SJCRH30 (cell line): ENCODE results near the gene PDCD10. TPM values are rescaled to one million over a fixed set of nuclear protein-coding genes. Genes with fewer than 3 reads are reported as not detected.

Source experiments
- DNase-seq, 2 experiments: peaks; one replicate each; pipeline ENCODE4 v3.0.0-alpha.2; 2015 to 2020
- H3K27ac ChIP-seq: fragments of 250-450 bp; sonication (Bioruptor Pico); 2 replicates; pipeline ENCODE4 v1.5.1; 2020; ENCODE audit warnings: mild to moderate bottlenecking, moderate library complexity
- H3K27me3 ChIP-seq: fragments of 250-450 bp; sonication (Bioruptor Pico); 2 replicates; pipeline ENCODE4 v1.5.1; 2020; ENCODE audit warnings: mild to moderate bottlenecking, moderate library complexity
- H3K36me3 ChIP-seq: fragments of 250-450 bp; sonication (Bioruptor Pico); 2 replicates; pipeline ENCODE4 v1.5.1; 2020; ENCODE audit warnings: mild to moderate bottlenecking, moderate library complexity
- H3K4me1 ChIP-seq: fragments of 250-450 bp; sonication (Bioruptor Pico); 2 replicates; pipeline ENCODE4 v1.5.1; 2020; ENCODE audit warnings: mild to moderate bottlenecking, moderate library complexity
- H3K4me3 ChIP-seq: fragments of 250-450 bp; sonication (Bioruptor Pico); 2 replicates; pipeline ENCODE4 v1.5.1; 2020; ENCODE audit warnings: mild to moderate bottlenecking, moderate library complexity
- H3K9me3 ChIP-seq: fragments of 250-450 bp; sonication (Bioruptor Pico); replicated peaks from 2 replicates; pipeline ENCODE4 v1.5.1; 2020; ENCODE audit warnings: mild to moderate bottlenecking, moderate library complexity
- total RNA-seq: library from RNA; depleted of rRNA; stranded (reverse); fragments of >200 nt; shearing (Covaris generic); gene quantifications from 2 replicates; pipeline ENCODE4 v1.2.3, GENCODE V29; 2014; rRNA removed

Gene PDCD10
- 49.7 and 55.4 TPM in 2 replicates for total RNA-seq

GRCh38 chr3:167734498-167735232, at the start of gene PDCD10:
TSS of gene PDCD10 (minus strand) at chr3:167734892. CDS start at chr3:167720157, 14,735 bp downstream.
- H3K36me3 ChIP-seq = no peaks in the 10 kb centered on the region
- no peaks in the 10 kb centered on the region for H3K9me3 ChIP-seq
- peak within 1 kb of the TSS; percentile 83 for H3K27ac ChIP-seq
- peak within 1 kb of the TSS; percentile 74 for H3K4me3 ChIP-seq
- no peaks in the 10 kb centered on the region for H3K27me3 ChIP-seq
- 0 out of 2 replicates have a peak, but pooled peaks cover 2% of the 10 kb centered on the region for H3K4me1 ChIP-seq
- DNase-seq = peak; percentile 96 to 97

DNA sequence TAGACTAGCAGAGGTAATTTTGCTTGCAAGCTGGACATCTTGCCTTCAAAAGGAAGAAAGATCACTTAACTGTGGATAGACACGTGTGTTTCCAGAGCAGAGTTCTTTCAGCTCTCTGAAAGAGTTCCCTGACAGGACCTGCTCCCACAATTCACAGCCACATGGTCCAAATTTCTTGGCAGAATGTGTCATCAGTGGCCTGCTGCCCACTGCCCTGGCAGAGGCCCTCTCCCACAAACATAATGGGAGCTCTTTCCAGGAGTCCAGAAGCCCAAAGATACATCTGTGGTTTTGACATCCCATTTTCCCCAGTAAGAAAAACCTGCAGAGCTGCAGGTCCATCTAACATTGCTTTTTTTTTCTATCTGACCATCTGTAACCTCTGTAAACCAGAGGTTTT, 49.1 kb upstream of the PDCD10 start:
- Histone ChIP-seq H3K4me1 (no peaks in the 10 kb centered on the region), H3K9me3 (no peaks in the 10 kb centered on the region), H3K36me3 (no peaks in the 10 kb centered on the region), H3K27me3 (no peaks in the 10 kb centered on the region), H3K27ac (no peak overlapping the region), H3K4me3 (no peak overlapping the region)
- no peak for DNase-seq

DNA sequence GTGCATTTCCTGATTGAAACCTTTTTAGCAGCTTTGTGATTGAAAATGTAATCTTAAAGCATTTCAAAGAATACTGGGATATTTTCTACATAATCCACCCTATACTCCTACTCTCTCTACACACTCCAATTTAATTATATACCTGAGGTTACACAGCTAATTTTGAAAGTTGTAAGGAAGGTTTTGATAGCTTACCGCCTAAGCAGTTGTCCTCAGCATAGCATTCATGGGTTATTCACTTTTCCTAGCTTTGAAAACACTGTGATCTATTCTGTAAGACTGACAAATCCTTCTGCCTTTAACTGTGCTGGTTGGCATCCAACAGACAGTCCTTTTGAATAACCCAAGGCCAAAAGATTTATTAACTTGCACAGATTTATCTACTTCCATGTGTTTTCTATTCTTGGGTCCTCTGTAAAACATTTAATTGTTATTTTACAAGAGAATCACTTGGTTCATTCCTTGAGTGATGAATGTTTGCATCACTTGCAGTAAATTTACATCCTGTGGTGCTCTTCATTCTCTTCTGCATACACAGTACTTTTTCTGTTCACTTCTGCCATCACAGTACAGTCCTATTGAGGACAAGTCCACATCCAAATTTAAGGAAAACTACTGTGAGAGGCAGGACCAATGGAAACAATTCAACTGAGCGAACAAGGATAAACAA, 45.7 kb upstream of the PDCD10 start:
- DNase-seq = no peak
- H3K4me3 ChIP-seq = no peak overlapping the region
- H3K9me3 ChIP-seq = no peaks in the 10 kb centered on the region
- H3K27me3 ChIP-seq = no peaks in the 10 kb centered on the region
- no peak overlapping the region for H3K27ac ChIP-seq
- no peaks in the 10 kb centered on the region for H3K4me1 ChIP-seq
- no peaks in the 10 kb centered on the region for H3K36me3 ChIP-seq

- no peak overlapping the region for H3K4me3 ChIP-seq
- H3K36me3 ChIP-seq = no peaks in the 10 kb centered on the region
- no peak for DNase-seq
- H3K9me3 ChIP-seq = no peaks in the 10 kb centered on the region
- H3K4me1 ChIP-seq = no peaks in the 10 kb centered on the region
- H3K27me3 ChIP-seq = no peaks in the 10 kb centered on the region
- H3K27ac ChIP-seq = no peak overlapping the region
Observed at GRCh38 chr3:167777356-167777755, 42.7 kb upstream of the PDCD10 start.

DNA sequence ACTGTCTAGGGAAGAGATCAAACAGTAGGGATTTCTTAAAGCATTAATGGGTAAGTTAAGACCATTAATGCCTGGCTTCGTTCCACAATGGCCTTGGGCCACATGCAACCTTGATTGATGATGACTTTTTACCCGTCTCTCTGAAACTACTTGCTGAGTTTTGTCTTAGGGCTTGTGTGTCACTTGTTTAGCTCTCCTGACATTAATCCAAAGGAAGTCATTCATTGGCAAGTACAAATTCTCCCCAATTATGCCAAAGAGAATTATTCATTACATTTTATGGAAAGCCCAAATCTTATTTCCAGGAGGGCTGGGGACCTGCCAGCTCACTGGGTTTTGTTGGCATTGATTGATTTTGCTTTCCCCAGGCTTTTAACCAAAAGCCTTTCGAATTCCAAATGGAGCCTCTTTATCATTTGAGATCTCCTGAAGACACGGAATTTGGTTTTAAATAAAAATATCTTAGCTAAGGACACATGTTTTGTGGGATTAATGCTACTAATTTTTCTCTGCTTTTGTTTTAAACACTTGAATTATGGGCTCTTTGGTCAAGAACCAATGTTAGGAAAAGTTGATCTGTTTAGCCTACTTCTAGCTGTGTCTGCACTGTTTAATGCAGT, 41.5 kb upstream of the PDCD10 start:
- no peaks in the 10 kb centered on the region for H3K36me3 ChIP-seq
- no peaks in the 10 kb centered on the region for H3K4me1 ChIP-seq
- H3K27ac ChIP-seq = no peak overlapping the region
- H3K9me3 ChIP-seq = no peaks in the 10 kb centered on the region
- H3K4me3 ChIP-seq = no peak overlapping the region
- DNase-seq = no peak
- no peaks in the 10 kb centered on the region for H3K27me3 ChIP-seq

GRCh38 chr3:167773584-167773983, 38.9 kb upstream of the PDCD10 start:
- no peak for DNase-seq
- H3K36me3 ChIP-seq = no peaks in the 10 kb centered on the region
- H3K27me3 ChIP-seq = no peaks in the 10 kb centered on the region
- H3K27ac ChIP-seq = no peak overlapping the region
- H3K4me1 ChIP-seq = no peaks in the 10 kb centered on the region
- H3K9me3 ChIP-seq = no peaks in the 10 kb centered on the region
- H3K4me3 ChIP-seq = no peak overlapping the region

DNA sequence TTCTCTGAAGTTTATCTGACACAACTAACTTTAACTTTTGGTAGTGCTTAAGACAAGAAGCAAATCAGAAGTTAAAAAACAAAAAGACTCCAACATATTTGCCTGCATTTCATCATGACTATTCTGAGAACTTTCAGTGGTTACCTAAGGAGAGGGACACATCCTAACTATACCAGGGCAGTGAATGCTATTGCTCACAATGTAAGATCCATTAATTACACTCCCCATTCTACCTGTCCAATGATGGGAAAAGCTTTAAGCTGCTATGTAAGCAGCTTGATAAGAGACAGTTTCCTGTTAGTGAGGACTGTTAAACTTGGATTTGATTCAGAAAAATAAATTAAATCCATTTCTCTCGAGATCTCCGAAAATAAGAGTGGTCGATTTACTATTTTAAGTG, 38.3 kb upstream of the PDCD10 start:
- H3K27me3 ChIP-seq = no peaks in the 10 kb centered on the region
- H3K4me3 ChIP-seq = no peak overlapping the region
- H3K27ac ChIP-seq = no peak overlapping the region
- no peaks in the 10 kb centered on the region for H3K9me3 ChIP-seq
- no peaks in the 10 kb centered on the region for H3K4me1 ChIP-seq
- H3K36me3 ChIP-seq = no peaks in the 10 kb centered on the region
- no peak for DNase-seq

- Histone ChIP-seq H3K27ac (no peak overlapping the region), H3K4me3 (no peak overlapping the region), H3K27me3 (no peaks in the 10 kb centered on the region), H3K9me3 (no peaks in the 10 kb centered on the region), H3K36me3 (no peaks in the 10 kb centered on the region), H3K4me1 (no peaks in the 10 kb centered on the region)
- DNase-seq = no peak
Observed at GRCh38 chr3:167762296-167762695, 27.6 kb upstream of the PDCD10 start.

DNA sequence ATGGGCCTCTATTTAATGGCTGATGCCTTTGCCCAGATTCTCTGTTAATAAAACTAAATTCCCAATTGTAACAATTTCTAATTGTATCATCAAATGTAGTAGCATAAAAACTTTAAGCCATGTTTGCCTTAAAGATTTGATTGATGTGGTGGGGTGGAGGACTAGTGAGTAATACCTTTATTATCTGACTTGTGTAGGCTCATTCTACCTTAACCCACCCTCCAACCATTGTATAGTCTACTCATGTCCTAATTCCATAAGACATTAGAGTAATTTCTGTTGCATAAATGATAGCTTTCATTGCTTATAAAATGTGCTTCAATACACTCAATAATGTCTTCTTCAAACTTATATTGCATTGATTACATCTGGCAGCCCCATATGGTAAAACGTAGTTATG, 26.6 kb upstream of the PDCD10 start:
- H3K27me3 ChIP-seq = no peaks in the 10 kb centered on the region
- H3K36me3 ChIP-seq = no peaks in the 10 kb centered on the region
- H3K4me3 ChIP-seq = no peak overlapping the region
- no peak overlapping the region for H3K27ac ChIP-seq
- H3K9me3 ChIP-seq = no peaks in the 10 kb centered on the region
- no peak for DNase-seq
- no peaks in the 10 kb centered on the region for H3K4me1 ChIP-seq

DNA sequence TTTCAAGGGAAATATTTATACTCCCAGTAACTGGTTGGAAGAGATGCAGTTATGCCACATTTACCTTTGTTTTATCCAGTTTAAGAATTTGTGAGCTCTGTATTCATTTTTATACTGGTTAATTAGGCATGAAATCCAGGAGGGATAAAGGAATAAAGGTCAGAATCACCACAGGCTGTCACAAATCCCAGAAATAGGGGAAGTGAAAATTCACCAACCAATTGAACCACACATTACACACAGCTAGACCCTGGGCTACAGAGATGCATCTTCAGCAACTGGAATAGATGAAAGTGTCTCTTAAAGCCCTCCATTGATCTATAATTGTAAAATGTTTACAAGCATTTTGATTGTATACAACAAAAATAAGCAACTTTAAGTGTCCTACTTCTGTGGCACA, 19.4 kb upstream of the PDCD10 start:
- no peaks in the 10 kb centered on the region for H3K27me3 ChIP-seq
- no peaks in the 10 kb centered on the region for H3K36me3 ChIP-seq
- H3K27ac ChIP-seq = no peak overlapping the region
- DNase-seq = no peak
- H3K4me3 ChIP-seq = no peak overlapping the region
- H3K4me1 ChIP-seq = no peaks in the 10 kb centered on the region
- no peaks in the 10 kb centered on the region for H3K9me3 ChIP-seq

DNA sequence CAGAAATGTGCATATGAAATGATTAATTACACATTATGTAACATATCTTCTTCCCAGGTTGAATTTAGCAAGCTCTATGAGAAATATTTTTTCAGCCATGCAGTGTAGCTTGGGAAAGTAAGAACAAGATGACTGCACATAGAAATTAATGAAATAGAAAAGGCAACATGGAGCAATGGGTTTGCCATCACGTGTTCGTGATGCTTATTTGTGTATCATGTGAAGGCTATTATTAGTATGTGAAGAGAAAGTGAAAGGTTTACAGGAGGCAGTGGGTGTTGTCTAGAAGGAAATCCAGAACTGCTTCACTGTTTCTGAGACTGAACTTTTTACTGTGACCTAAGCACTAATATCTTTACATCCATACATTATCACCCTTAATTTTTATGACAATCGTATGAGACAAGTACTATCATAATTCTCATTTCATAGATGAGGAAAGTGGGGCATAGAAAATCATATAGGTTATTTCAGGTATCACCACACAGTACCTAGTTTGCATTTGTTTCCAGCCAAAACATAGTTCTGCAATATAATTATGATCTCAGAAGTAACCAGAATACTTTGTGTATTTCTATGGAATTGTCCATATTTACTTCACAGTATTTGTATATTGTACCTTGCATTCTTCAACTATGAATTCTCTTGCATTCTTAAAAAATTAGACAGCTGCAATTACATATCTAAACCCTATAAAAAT, 15.7 kb upstream of the PDCD10 start:
- Histone ChIP-seq H3K27ac (no peak overlapping the region), H3K27me3 (no peaks in the 10 kb centered on the region), H3K4me3 (no peak overlapping the region), H3K36me3 (no peaks in the 10 kb centered on the region), H3K9me3 (no peaks in the 10 kb centered on the region), H3K4me1 (no peaks in the 10 kb centered on the region)
- DNase-seq = no peak

- DNase-seq = no peak
- Histone ChIP-seq H3K4me3 (no peak overlapping the region), H3K27me3 (no peaks in the 10 kb centered on the region), H3K4me1 (no peaks in the 10 kb centered on the region), H3K9me3 (no peaks in the 10 kb centered on the region), H3K27ac (no peak overlapping the region), H3K36me3 (no peaks in the 10 kb centered on the region)
Observed at GRCh38 chr3:167749728-167750127, 15.0 kb upstream of the PDCD10 start.

DNA sequence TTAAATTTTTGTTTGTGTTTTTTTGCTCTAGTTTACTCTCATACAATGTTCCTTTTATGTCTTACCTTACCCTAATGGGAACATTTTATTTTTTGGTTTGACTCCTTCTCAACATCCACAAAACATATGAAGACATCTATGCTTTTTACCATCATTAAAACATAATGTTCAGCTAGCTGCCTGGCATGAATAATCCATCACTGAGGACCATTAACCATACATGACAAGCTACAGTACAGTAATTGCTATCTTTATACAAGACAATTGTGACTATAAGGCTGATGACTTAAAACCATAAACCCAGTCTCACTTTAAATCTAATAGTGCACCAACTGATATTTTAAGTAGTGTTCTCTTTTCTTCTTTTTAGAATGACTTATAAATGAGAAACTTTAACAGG, 14.5 kb upstream of the PDCD10 start:
- Histone ChIP-seq H3K27me3 (no peaks in the 10 kb centered on the region), H3K36me3 (no peaks in the 10 kb centered on the region), H3K4me1 (no peaks in the 10 kb centered on the region), H3K9me3 (no peaks in the 10 kb centered on the region), H3K4me3 (no peak overlapping the region), H3K27ac (no peak overlapping the region)
- no peak for DNase-seq

DNA sequence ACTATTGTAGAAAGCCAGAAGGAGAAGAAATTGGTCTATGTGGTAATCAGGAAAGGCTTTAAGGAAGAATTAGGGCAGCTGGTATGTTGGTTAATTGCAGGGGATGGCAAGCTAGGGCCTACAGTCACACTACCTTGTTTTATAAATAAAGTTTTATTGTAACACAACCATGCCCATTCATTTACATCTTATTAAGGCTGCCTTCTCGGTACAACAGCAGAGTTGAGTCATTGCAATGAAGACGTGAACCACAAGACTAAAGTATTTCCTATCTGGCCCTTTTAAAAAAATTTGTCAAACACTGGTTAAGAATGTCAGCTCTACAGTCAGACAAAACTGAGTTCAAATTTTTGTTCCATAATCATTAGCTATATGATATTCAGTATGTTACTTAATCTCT, 9.1 kb upstream of the PDCD10 start:
- no peak for DNase-seq
- Histone ChIP-seq H3K27me3 (no peaks in the 10 kb centered on the region), H3K9me3 (no peaks in the 10 kb centered on the region), H3K36me3 (no peaks in the 10 kb centered on the region), H3K27ac (no peak overlapping the region), H3K4me1 (no peaks in the 10 kb centered on the region), H3K4me3 (no peak overlapping the region)

GRCh38 chr3:167742338-167742737, 7.6 kb upstream of the PDCD10 start:
- no peaks in the 10 kb centered on the region for H3K4me1 ChIP-seq
- H3K27me3 ChIP-seq = no peaks in the 10 kb centered on the region
- no peaks in the 10 kb centered on the region for H3K9me3 ChIP-seq
- DNase-seq = no peak
- no peak overlapping the region for H3K27ac ChIP-seq
- no peak overlapping the region for H3K4me3 ChIP-seq
- no peaks in the 10 kb centered on the region for H3K36me3 ChIP-seq
